Muscle of arm (tissue), 12 donors: Measurements from ENCODE around the gene GPR176. TPM values are rescaled to one million over a fixed set of nuclear protein-coding genes. Genes with fewer than 3 reads are reported as not detected.
"Not testable (repeated sequence)": the region's sequence is repeated elsewhere in the genome, so short reads cannot be mapped to it uniquely, and the experiment has no call there.

Experiments used
- DNase-seq: peaks from one replicate; pipeline ENCODE4 v3.0.0-alpha.2; 2013
- polyA plus RNA-seq, 12 donors: library from polyadenylated mRNA; unstranded; fragments of 120-200 nt; gene quantifications; one replicate each; pipeline ENCODE4 v1.2.1, GENCODE V29; 2013; ENCODE audit not compliant: insufficient read length in 12 of 12

GPR176 gene
- polyA plus RNA-seq, 12 donors, result 4.0 to 18.5 (median 5.4) TPM; not detected in 1

DNA sequence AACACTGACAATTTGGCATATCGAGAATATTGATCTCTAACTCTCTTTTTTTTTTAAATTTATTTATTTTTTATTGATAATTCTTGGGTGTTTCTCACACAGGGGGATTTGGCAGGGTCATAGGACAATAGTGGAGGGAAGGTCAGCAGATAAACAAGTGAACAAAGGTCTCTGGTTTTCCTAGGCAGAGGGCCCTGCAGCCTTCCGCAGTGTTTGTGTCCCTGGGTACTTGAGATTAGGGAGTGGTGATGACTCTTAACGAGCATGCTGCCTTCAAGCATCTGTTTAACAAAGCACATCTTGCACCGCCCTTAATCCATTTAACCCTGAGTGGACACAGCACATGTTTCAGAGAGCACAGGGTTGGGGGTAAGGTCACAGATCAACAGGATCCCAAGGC lies 27.0 kb downstream of the GPR176 start:
- not testable (repeated sequence) for DNase-seq

GRCh38 chr15:39892418-39892817 lies 27.6 kb downstream of the GPR176 start:
- DNase-seq, result no peak

DNA sequence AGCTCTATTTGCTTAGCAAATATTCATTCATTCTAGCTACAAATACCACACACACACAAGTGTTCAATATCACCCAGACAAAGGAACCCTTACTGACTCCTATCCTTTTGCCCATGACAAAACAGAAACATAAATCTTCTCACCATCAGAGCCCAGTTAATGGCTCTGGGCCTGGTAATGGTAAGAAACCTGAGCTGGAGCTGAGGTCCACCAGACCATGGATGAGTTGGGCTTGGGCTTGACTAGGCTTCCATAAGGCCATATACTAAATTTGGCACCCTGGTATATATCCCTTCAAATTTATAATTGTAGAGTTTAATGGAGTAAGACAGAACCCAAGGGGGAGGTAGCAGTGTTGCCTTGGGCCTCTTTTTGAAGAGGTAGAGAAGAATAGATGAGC lies 29.4 kb downstream of the GPR176 start:
- DNase-seq, result no peak

DNA sequence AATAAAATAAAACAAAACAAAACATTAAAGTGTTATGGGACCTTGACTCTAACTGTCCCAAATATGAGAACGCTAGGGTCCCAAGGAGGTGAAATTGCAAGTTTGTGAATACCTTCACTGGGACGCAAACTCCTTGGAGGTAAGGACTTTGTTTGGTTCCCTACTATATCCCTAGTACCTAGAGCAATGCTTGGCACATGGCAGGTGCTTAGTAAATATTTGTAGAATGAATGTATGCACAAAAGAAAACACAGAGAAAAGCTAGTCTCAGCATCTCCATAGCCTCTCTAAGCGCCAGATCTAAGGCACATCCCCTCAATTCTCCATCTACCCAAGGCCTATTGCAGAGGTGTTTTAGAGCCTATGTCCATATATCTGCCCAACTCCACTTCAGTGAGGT lies 30.5 kb downstream of the GPR176 start:
- DNase-seq, result no peak

GRCh38 chr15:39888809-39889208 lies 31.3 kb downstream of the GPR176 start:
- DNase-seq, result no peak

- no peak for DNase-seq
Observed at GRCh38 chr15:39888243-39888642, 31.8 kb downstream of the GPR176 start.

DNA sequence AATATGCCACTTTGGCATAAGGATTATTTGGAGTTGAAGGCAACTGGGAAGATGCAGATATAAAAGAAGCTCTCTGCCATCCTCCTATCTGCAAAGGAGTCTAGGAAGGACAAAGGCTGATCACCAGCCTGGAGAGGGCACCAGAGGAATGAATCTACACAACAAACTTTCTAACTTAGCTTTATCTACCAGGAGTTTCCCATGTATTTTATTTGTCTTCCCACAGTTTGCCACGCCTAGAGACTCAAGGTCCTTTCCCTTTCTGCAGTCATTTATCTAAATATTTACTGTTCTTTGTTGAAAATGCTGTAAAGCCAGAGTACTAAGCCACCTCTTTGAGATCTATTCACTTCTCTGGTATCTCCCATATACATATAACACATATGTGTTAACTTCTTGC lies 32.2 kb downstream of the GPR176 start:
- DNase-seq, result peak; percentile 11

- no peak for DNase-seq
Observed at GRCh38 chr15:39887211-39887610, 32.9 kb downstream of the GPR176 start.

GRCh38 chr15:39886418-39886817 lies 33.6 kb downstream of the GPR176 start:
- no peak for DNase-seq

GRCh38 chr15:39885099-39885777 lies 34.8 kb downstream of the GPR176 start:
- DNase-seq, result no peak

DNA sequence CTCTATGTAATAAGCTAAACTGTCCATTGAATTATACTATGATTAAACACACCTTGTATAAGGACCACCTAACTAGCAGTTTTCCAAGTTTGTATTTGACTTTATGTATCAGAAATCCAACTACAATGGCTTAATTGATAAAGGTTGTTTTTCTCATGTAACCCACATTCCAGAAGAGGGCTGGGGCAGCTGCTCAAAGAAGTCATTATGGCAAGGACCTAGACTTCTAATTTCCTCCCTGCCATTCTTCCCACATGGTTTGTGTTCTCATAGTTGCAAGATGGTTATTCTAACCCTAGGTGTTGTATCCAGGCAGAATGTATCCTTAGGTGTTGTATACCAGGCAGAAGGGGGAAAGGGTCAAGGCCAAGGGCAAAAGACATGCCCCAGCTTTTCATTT lies 35.7 kb downstream of the GPR176 start:
- no peak for DNase-seq

- no peak for DNase-seq
Observed at GRCh38 chr15:39882602-39883001, 37.5 kb downstream of the GPR176 start.

DNA sequence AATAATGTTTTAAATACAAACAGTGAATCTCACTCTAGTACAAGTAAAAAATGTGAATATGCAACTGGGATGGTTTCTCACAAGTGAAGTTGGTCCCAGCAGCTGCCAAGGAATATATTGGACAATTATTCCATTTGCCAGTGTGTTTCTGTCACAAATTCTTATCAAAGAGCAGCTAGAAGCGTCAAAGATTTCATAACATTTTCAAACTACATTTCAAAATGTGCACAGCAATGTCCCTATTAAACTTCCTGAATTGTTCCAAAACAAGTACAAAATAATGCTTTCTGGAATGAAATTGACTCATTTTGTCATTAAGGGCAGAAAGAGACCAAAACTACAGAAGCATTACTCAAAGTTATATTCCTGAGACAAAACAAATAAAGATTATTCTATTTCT lies 38.3 kb downstream of the GPR176 start:
- DNase-seq, result no peak

- no peak for DNase-seq
Observed at GRCh38 chr15:39880718-39881387, 39.2 kb downstream of the GPR176 start.

- no peak for DNase-seq
Observed at GRCh38 chr15:39878406-39878785, 41.7 kb downstream of the GPR176 start.

DNA sequence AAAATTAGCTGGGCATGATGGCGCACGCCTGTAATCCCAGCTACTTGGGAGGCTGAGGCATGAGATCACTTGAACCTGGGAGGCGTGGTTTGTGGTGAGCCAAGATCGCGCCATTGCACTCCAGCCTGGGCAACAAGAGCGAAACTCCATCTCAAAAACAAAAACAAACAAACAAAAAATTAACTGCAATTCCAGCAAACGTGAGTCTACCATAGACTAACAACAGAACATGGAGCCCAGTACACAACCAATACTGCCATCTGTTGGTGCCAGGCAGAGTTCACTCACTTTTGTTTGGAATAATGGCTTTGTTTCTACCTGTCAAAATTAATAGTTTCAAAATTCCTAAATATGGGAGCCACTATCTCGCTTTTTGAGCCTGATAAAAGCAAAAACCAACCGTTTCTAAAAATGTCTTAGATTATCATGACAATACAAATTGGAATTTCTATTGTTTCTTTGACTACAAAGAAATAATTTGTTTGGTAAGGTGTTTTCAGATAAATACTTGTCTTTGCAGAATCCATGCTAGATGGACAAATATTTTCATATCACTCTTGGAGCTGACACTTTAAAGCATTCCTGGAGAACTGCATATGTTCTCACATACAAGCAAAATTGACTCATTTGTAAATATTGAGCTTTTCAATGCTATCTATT lies 45.0 kb downstream of the GPR176 start:
- DNase-seq, result peak; percentile 16

DNA sequence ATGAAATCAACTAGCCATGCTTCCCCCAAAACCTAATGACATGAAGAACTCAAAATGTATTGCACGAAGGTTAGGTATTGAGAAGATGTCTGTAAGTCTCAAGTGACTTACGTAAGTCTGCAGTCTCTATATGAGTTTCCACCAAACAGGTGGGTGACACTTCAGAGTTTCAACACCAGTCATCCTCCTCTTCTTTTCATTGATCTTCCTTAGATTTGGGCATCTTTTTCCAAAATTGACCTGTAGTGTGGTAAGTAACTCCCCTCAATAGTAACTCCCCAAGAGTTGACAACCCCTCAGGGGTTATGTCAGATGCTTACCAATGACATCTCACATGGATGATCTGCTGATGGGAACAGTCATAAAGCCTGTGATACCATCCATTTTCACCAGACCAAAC lies 46.1 kb downstream of the GPR176 start:
- DNase-seq, result no peak

- DNase-seq, result no peak
Observed at GRCh38 chr15:39870537-39870936, 49.5 kb downstream of the GPR176 start.

- DNase-seq, result peak; percentile 42
Observed at GRCh38 chr15:39869858-39870515, 50.1 kb downstream of the GPR176 start.

DNA sequence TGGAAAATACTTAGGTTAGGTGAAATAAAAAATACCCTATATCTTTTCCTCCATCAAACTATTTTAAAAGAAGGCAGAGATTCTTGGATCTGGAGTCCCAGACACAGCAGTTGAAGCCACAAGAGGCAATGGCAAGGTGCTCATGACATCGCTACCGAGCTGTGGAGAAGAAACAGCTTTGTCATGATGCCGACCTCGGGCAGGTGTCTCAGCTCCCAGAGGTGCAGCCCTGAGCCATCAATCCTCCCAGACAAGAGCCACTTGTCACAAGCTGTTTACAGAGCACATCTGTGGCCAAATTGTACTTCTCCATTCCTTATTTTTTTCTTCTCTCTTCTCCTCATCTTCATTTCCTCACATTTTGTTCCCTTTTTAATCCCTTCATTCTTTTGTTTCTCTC lies 50.8 kb downstream of the GPR176 start:
- no peak for DNase-seq

- DNase-seq, result no peak
Observed at GRCh38 chr15:39868396-39868795, 51.7 kb downstream of the GPR176 start.

DNA sequence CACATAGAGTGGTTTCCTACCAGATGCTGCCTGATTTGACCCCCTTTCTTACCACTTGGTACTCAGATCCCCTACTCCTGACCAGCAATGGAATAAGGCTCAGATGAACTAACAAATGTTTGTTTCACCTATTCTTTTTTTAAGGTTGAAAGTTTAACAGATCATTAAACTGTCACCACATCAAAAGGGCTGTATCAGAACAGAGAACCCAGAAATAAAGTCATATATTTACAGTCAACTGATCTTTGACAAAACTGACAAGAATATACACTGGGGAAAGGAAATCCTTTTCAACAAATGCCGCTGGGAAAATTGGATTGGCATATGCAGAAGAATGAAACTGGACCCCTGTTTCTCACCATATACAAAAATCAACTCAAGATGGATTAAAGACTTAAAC lies 56.0 kb downstream of the GPR176 start:
- DNase-seq, result no peak

DNA sequence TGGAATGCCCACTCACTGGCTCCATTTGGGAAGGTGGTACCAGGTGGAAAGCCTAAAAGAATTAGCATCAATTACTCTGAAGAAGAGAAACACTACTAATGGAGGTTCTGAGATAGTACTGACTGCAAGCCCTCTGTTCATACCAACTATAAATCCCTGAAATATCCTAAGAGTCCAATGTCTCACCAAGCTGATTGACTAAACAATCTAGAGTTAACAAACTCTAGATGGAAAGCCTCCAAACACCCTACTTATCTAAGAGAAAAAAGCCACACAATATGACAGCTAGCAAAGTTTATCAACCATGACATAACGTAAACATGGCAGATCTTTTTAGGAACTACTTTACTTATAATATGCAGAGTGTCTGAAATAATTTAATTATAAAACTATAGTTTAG lies 59.2 kb downstream of the GPR176 start:
- DNase-seq, result no peak
